Small intestine (tissue), 7 donors: ENCODE measurements around the gene RNF150. TPM values are rescaled to one million over a fixed set of nuclear protein-coding genes. Genes with fewer than 3 reads are reported as not detected.

ENCODE experiments used
- DNase-seq, 2 donors: peaks; one replicate each; pipeline versions ENCODE4 v3.0.0 to v3.0.0-alpha.2; 2013
- FAIRE-seq: peaks from 2 replicates; lab custom pipeline; 2012; peaks lifted over from hg19 to GRCh38; lab: Jason Lieb, UNC
- H3K27ac ChIP-seq, 3 donors: one replicate each; pipeline ENCODE4 v1.5.1; 2013; ENCODE audit warnings: low read length in 2 of 3, mild to moderate bottlenecking in 2 of 3, control low read depth in 1 of 3, inconsistent platforms in 1 of 3, low read depth in 1 of 3, moderate library complexity in 1 of 3
- H3K27me3 ChIP-seq, 3 donors: one replicate each; pipeline ENCODE4 v1.6.1; 2013; ENCODE audit warnings: low read length in 3 of 3, inconsistent platforms in 1 of 3; ENCODE audit not compliant: control insufficient read depth in 3 of 3, insufficient read depth in 3 of 3
- H3K36me3 ChIP-seq, 3 donors: one replicate each; pipeline ENCODE4 v1.6.1; 2013; ENCODE audit warnings: low read length in 3 of 3, inconsistent platforms in 1 of 3, low read depth in 1 of 3, mild to moderate bottlenecking in 1 of 3, moderate library complexity in 1 of 3; ENCODE audit not compliant: control insufficient read depth in 3 of 3, insufficient read depth in 2 of 3
- H3K4me1 ChIP-seq, 3 donors: one replicate each; pipeline ENCODE4 v1.6.1; 2013; ENCODE audit warnings: low read length in 2 of 3, inconsistent platforms in 1 of 3, low read depth in 1 of 3, mild to moderate bottlenecking in 1 of 3, moderate library complexity in 1 of 3; ENCODE audit not compliant: control insufficient read depth in 3 of 3, insufficient read depth in 2 of 3
- H3K4me3 ChIP-seq, 3 donors: one replicate each; pipeline ENCODE4 v1.5.1; 2013; ENCODE audit warnings: low read length in 3 of 3, control low read depth in 1 of 3, inconsistent platforms in 1 of 3, low read depth in 1 of 3, mild to moderate bottlenecking in 1 of 3, moderate library complexity in 1 of 3
- H3K9me3 ChIP-seq, 2 donors: one replicate each; pipeline ENCODE4 v1.6.1; 2013; ENCODE audit warnings: low read depth in 1 of 2, low read length in 1 of 2; ENCODE audit not compliant: control insufficient read depth in 2 of 2, insufficient read depth in 1 of 2
- WGBS, 3 donors: extraction: QIAGEN DNeasy Blood & Tissue Kit; methylation state at CpG; one replicate each; pipeline ENCODE4 v1.1.7; 2013; 5-methylcytosine and 5-hydroxymethylcytosine counted together
- polyA plus RNA-seq, 4 donors: library from polyadenylated mRNA; stranded (reverse) in 3 of 4; unstranded in 1 of 4; fragments of 200-250 nt in 3 of 4; fragments of 120-200 nt in 1 of 4; gene quantifications; one replicate each; pipeline versions ENCODE4 v1.2.1 to v1.2.3, GENCODE V29; 2013
- donor health status: healthy with polysubstance abuse.
- donor health status: control.
- donor health status: control.
- donor health status: Bipolar disorder and iron deficiency.
- donor health status: healthy.

Gene RNF150
- polyA plus RNA-seq, 4 donors = 0.27 to 2.3 (median 1.1) TPM; not detected in 1

DNA sequence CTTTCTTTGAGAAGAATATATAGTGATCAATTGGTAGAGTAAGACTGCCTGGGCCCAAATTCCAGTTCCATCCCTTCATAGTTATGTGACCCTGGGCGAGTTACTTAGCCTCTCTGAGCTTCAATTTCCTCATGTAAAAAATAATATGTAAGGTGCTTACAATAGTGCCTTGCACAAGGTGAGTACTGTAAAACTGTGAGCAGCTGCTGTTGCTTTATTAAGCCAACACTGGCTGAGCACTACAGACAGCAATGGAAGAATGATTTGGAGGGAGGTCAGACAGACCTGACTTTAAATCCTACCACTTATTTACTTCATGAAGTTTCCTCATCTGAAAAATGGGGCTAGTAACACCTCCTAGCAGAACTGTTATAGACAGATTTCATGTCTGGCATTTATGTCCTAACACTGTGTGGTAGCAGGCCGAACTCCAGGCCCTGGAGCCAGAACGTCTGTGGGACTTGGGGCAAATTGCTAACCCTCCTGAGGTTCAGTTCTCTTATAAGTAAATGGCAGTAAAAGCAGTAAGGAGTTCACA, 53.8 kb downstream of the RNF150 start:
- no peak for FAIRE-seq
- H3K27ac ChIP-seq = no peak overlapping the region

GRCh38 chr4:141078871-141079270, 54.4 kb downstream of the RNF150 start:
- Histone ChIP-seq H3K27me3 (no peaks in the 10 kb centered on the region), H3K4me1 (no peaks in the 10 kb centered on the region), H3K4me3 (no peak overlapping the region), H3K27ac (no peak overlapping the region), H3K36me3 (no peaks in the 10 kb centered on the region), H3K9me3 (no peaks in the 10 kb centered on the region)
- DNase-seq (no peak), FAIRE-seq (no peak)

More for the DNA sequence above, 53.8 kb downstream of the RNF150 start:
- Histone ChIP-seq H3K4me3 (no peak overlapping the region), H3K36me3 (no peaks in the 10 kb centered on the region), H3K27me3 (no peaks in the 10 kb centered on the region), H3K9me3 (no peaks in the 10 kb centered on the region), H3K4me1 (no peaks in the 10 kb centered on the region)
- WGBS, 3 donors = 45 to 75% (median 48%) methylated on average over 3 of the region's 3 CpGs
- no peak for DNase-seq

GRCh38 chr4:141077611-141078225, 55.6 kb downstream of the RNF150 start:
- no peak overlapping the region for H3K27ac ChIP-seq
- peak overlapping the region in 1 of 3 donors; percentile 30 for H3K4me3 ChIP-seq
- DNase-seq (no peak), FAIRE-seq (no peak)
- WGBS, 3 donors = 48 to 75% (median 61%) methylated on average over 1 of the region's 1 CpG
- H3K27me3 ChIP-seq = no peaks in the 10 kb centered on the region
- H3K9me3 ChIP-seq = no peaks in the 10 kb centered on the region
- no peaks in the 10 kb centered on the region for H3K36me3 ChIP-seq
- H3K4me1 ChIP-seq = no peaks in the 10 kb centered on the region

DNA sequence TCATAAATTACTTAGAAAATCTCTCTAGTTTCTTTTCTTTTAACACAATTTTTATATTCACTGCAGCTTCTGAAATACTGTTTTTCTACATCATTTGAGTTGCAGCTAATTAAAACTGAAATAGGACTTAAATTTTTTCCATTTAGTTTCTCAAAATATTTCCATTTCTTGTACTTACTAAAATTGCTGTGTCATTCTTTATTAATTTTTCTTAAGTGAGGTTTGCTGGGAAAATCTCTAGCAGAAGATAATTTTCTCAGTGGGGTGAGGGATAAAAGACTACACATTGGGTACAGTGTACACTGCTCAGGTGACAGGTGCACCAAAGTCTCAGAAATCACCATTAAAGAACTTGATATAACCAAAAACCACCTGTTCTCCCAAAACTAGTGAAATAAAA, 57.7 kb downstream of the RNF150 start:
- no peaks in the 10 kb centered on the region for H3K9me3 ChIP-seq
- no peaks in the 10 kb centered on the region for H3K27me3 ChIP-seq
- no peaks in the 10 kb centered on the region for H3K36me3 ChIP-seq
- H3K4me3 ChIP-seq = no peak overlapping the region
- DNase-seq (no peak), FAIRE-seq (no peak)
- H3K27ac ChIP-seq = no peak overlapping the region
- no peaks in the 10 kb centered on the region for H3K4me1 ChIP-seq

DNA sequence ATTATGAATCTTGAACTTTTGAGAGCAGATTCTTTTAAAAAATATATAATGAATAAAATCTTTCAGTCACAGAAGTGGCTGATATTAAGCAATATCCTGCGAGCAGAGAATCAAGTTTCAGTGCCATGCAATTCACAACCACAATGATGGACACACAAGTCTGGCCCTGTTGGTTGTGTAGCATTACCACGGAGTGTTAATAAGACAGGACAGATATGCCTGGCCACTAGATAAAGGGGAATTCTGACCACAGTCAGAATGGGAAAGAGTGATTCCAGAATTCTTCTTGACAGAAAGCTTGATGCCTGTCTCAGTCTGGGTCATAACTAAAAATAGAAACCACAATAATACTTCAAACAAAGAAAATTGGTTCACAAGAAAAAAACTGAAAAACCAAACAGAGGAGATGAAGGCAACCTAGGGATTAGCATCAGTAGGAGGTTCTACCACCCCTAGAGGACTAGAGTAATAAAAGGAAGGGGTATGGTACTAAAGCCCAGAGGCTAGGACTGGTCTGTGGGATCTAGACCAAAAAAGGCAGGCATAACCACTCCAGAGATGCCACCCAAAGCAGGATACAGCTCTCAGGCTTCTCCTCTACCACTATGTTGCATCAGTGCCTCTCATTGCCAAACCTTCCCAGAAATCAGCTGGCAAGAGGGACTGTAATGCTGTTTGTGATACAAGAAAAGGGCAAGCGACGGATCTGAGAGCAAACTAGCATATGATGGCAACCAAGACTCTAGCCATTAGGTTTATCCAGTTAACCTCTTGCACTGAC, 59.0 kb downstream of the RNF150 start:
- no peak overlapping the region for H3K4me3 ChIP-seq
- DNase-seq = no peak
- no peak overlapping the region for H3K27ac ChIP-seq
- FAIRE-seq = no peak
- H3K36me3 ChIP-seq = no peaks in the 10 kb centered on the region
- whole genome bisulfite sequencing, 3 donors = 85 to 89% (median 89%) methylated on average over 4 of the region's 4 CpGs
- H3K9me3 ChIP-seq = no peaks in the 10 kb centered on the region
- H3K4me1 ChIP-seq = no peaks in the 10 kb centered on the region
- H3K27me3 ChIP-seq = no peaks in the 10 kb centered on the region

GRCh38 chr4:141066690-141067089, 66.6 kb downstream of the RNF150 start:
- FAIRE-seq (no peak), DNase-seq (no peak)
- 67 to 84% (median 76%) methylated on average over 3 of the region's 3 CpGs for WGBS, 3 donors
- Histone ChIP-seq H3K27ac (no peak overlapping the region), H3K36me3 (no peaks in the 10 kb centered on the region), H3K4me3 (no peak overlapping the region), H3K4me1 (no peaks in the 10 kb centered on the region), H3K9me3 (no peaks in the 10 kb centered on the region), H3K27me3 (no peaks in the 10 kb centered on the region)

GRCh38 chr4:141065872-141066271, 67.4 kb downstream of the RNF150 start:
- WGBS, 3 donors = 84 to 96% (median 91%) methylated on average over 3 of the region's 3 CpGs
- H3K9me3 ChIP-seq = no peaks in the 10 kb centered on the region
- H3K36me3 ChIP-seq = no peaks in the 10 kb centered on the region
- no peak for DNase-seq
- no peaks in the 10 kb centered on the region for H3K4me1 ChIP-seq
- no peaks in the 10 kb centered on the region for H3K27me3 ChIP-seq
- H3K4me3 ChIP-seq = no peak overlapping the region
- no peak for FAIRE-seq
- H3K27ac ChIP-seq = no peak overlapping the region

DNA sequence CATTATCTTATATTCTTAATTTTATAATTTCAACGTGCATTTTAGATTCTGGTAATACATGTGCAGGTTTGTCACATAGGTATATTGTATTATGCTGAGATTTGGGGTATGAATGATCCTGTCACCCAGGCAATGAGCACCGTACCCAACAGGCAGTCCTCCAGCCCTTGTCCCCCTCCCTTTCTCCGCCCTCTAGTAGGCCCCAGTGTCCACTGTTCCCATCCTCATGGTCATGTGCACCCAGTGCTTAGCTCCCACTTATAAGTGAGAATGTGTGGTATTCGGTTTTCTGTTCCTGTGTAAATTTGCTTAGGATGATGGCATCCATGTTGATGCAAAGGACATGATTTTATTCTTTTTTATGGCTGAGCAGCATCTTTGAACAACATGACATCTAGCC, 70.6 kb downstream of the RNF150 start:
- DNase-seq = no peak
- Histone ChIP-seq H3K36me3 (no peaks in the 10 kb centered on the region), H3K4me3 (no peak overlapping the region), H3K4me1 (no peaks in the 10 kb centered on the region), H3K27me3 (no peaks in the 10 kb centered on the region), H3K9me3 (no peaks in the 10 kb centered on the region), H3K27ac (no peak overlapping the region)
- FAIRE-seq = no peak
- 69 to 87% (median 71%) methylated on average over 4 of the region's 4 CpGs for WGBS, 3 donors
